ENCODE data around the gene PDE6A.

GRCh38 chr5:149823375-149823774 is 121.2 kb downstream of the PDE6A start:
- TF ChIP-seq CTCF (IDR thresholded peaks at IDR 0.05; ENCODE audit: insufficient read depth, low read depth, low read length), result no peak
- TF ChIP-seq EZH2 (IDR thresholded peaks at IDR 0.05; ENCODE audit: insufficient read depth, low read length), result no peak
